Measurements from ENCODE around the gene ADORA1.
A peak's percentile ranks its signal among the peaks of the same experiment; 100 is the strongest.

Gene ADORA1

GRCh38 chr1:203161703-203162102, 34.2 kb downstream of the ADORA1 start:
- no peak for DNase-seq

GRCh38 chr1:203162403-203162802, 34.9 kb downstream of the ADORA1 start:
- DNase-seq: no peak

- DNase-seq: no peak
Measured at GRCh38 chr1:203163891-203164635, 36.5 kb downstream of the ADORA1 start.

- DNase-seq: no peak
Measured at GRCh38 chr1:203165101-203165799, 37.7 kb downstream of the ADORA1 start.

GRCh38 chr1:203165800-203166161, 38.3 kb downstream of the ADORA1 start:
- DNase-seq: no peak

GRCh38 chr1:203166192-203166940, 38.8 kb downstream of the ADORA1 start:
- no peak for DNase-seq

GRCh38 chr1:203167026-203167912, 39.7 kb downstream of the ADORA1 start:
- DNase-seq: peak; percentile 3

GRCh38 chr1:203167913-203168200, 40.3 kb downstream of the ADORA1 start:
- no peak for DNase-seq

- DNase-seq: no peak
Measured at GRCh38 chr1:203168256-203168786, 40.8 kb downstream of the ADORA1 start.

GRCh38 chr1:203168991-203169390, 41.5 kb downstream of the ADORA1 start:
- no peak for DNase-seq

- DNase-seq: no peak
Measured at GRCh38 chr1:203169770-203170520, 42.4 kb downstream of the ADORA1 start.

- DNase-seq: no peak
Measured at GRCh38 chr1:203170625-203171330, 43.3 kb downstream of the ADORA1 start.

GRCh38 chr1:203171341-203172183, 44.0 kb downstream of the ADORA1 start:
- no peak for DNase-seq

GRCh38 chr1:203172184-203173010, 44.9 kb downstream of the ADORA1 start:
- peak; percentile 33 for DNase-seq

- no peak for DNase-seq
Measured at GRCh38 chr1:203173011-203173555, 45.6 kb downstream of the ADORA1 start.

- no peak for DNase-seq
Measured at GRCh38 chr1:203173566-203173965, 46.0 kb downstream of the ADORA1 start.

- no peak for DNase-seq
Measured at GRCh38 chr1:203174324-203174985, 46.9 kb downstream of the ADORA1 start.

GRCh38 chr1:203175237-203175826, 47.8 kb downstream of the ADORA1 start, which contains the start of gene MYBPH:
Gene MYBPH, minus strand, starts transcription at chr1:203175826. Its CDS starts 71 bp downstream, at chr1:203175755.
- no peak for DNase-seq
